A673 (cell line): ENCODE data around the gene BUB1. TPM values are rescaled to one million over a fixed set of nuclear protein-coding genes. Genes with fewer than 3 reads are reported as not detected.

Experiments
- BruUV-seq: library from RNA; stranded (reverse); fragments of 400-500 nt; replicated peaks from 2 replicates; lab custom pipeline; 2021; lab: Mats Ljungman, UMichigan
- CTCF ChIA-PET: fragments of 300-600 bp; sonication (Branson Sonifier 250); formaldehyde crosslinking; loops from one replicate; lab custom pipeline; 2022; ENCODE audit warnings: antibody characterized with exemption; lab: Charles Lee
- POLR2A ChIA-PET: fragments of 300-600 bp; sonication (Branson Sonifier 250); formaldehyde crosslinking; loops from one replicate; lab custom pipeline; 2022; ENCODE audit warnings: antibody characterized with exemption; ENCODE audit not compliant: low non-redundant PET; lab: Charles Lee
- DNase-seq: peaks from one replicate; pipeline ENCODE4 v3.0.0-alpha.2; 2015; ENCODE audit warnings: low spot score
- H3K27ac ChIP-seq: fragments of 200-600 bp; sonication (generic); 2 replicates; pipeline ENCODE4 v1.5.1; 2016; ENCODE audit warnings: mixed run types, low read depth, mild to moderate bottlenecking, mixed read lengths, antibody characterized with exemption, low read length; ENCODE audit not compliant: poor library complexity, severe bottlenecking
- H3K27me3 ChIP-seq: fragments of 200-600 bp; sonication (generic); replicated peaks from 2 replicates; pipeline ENCODE4 v1.6.1; 2017; ENCODE audit warnings: mixed run types, low read depth, mild to moderate bottlenecking, mixed read lengths, antibody characterized with exemption, low read length; ENCODE audit not compliant: insufficient read depth, poor library complexity
- H3K36me3 ChIP-seq: fragments of 200-600 bp; sonication (generic); 2 replicates; pipeline ENCODE4 v1.6.1; 2016; ENCODE audit warnings: mixed run types, mild to moderate bottlenecking, mixed read lengths, antibody characterized with exemption, low read length; ENCODE audit not compliant: insufficient read depth, poor library complexity, severe bottlenecking
- H3K4me1 ChIP-seq: fragments of 200-600 bp; sonication (generic); 2 replicates; pipeline ENCODE4 v1.6.1; 2017; ENCODE audit warnings: mixed run types, mild to moderate bottlenecking, mixed read lengths, antibody characterized with exemption, low read length; ENCODE audit not compliant: insufficient read depth, poor library complexity, severe bottlenecking
- H3K4me3 ChIP-seq: fragments of 200-600 bp; sonication (generic); 2 replicates; pipeline ENCODE4 v1.5.1; 2016; ENCODE audit warnings: low read depth, mixed run types, mild to moderate bottlenecking, mixed read lengths, low read length; ENCODE audit not compliant: poor library complexity, severe bottlenecking
- H3K9me3 ChIP-seq: fragments of 200-600 bp; sonication (generic); 2 replicates; pipeline ENCODE4 v1.6.1; 2016; ENCODE audit warnings: mixed run types, low read depth, mild to moderate bottlenecking, mixed read lengths, antibody characterized with exemption, low read length; ENCODE audit not compliant: poor library complexity, severe bottlenecking
- EZH2 ChIP-seq: fragments of 200-600 bp; sonication (generic); IDR thresholded peaks from 2 replicates; pipeline ENCODE4 v1.6.1; 2017; ENCODE audit warnings: borderline replicate concordance, low read depth, mild to moderate bottlenecking, mixed read lengths, antibody characterized with exemption, low read length; ENCODE audit not compliant: poor library complexity, severe bottlenecking
- intact Hi-C: fragments of 100-400 bp; cut with micrococcal nuclease; formaldehyde crosslinking; loops from one replicate; pipeline ENCODE4 v1.10.0; 2022; ENCODE audit not compliant: unreplicated experiment
- total RNA-seq: library from RNA; stranded (reverse); gene quantifications from 2 replicates; pipeline ENCODE4 v1.2.3, GENCODE V29; 2021
- TF ChIP-seq, protein P1 (sequence below): fragments of 300-800, 200-600 bp; sonication (generic); conservative IDR thresholded peaks from 2 replicates; pipeline ENCODE4 v1.5.1; 2017; ENCODE audit warnings: low read depth, mild to moderate bottlenecking, antibody characterized with exemption, low read length, moderate library complexity, mixed read lengths

BUB1 gene
- total RNA-seq, 1 experiment from 2014 or later = 98.0 TPM

DNA sequence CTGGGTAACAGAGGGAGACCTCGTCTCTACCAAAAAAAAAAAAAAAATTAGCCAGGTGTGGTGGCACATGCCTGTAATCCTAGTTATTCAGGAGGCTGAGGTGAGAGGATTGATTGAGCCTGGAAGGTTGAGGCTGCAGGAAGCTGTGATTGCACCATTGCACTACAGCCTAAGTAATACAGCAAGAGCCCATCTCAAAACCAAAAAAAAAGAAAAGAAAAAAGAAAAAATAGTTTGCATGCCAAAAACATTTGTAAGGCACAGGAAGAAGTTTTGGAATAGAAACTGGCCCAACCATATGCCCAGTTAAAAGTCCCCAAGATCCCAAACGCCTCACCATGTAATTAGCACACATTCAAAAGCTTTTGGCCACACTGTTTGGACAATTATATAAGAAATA lies 41.1 kb upstream of the BUB1 start:
- Histone ChIP-seq H3K4me3 (no peak overlapping the region), H3K27ac (no peak overlapping the region), H3K36me3 (no peaks in the 10 kb centered on the region), H3K9me3 (no peaks in the 10 kb centered on the region), H3K4me1 (no peaks in the 10 kb centered on the region), H3K27me3 (peaks cover 27% of the 10 kb centered on the region)
- intact Hi-C loops = no loop called here
- no peak for DNase-seq
- CTCF ChIA-PET = interaction anchor here (0.6 kb wide), 1 partner anchor 8 kb away, joined by 3 read pairs; no protein-coding TSS in a partner anchor
- POLR2A ChIA-PET = no interaction called here
- TF ChIP-seq, protein P1, sequence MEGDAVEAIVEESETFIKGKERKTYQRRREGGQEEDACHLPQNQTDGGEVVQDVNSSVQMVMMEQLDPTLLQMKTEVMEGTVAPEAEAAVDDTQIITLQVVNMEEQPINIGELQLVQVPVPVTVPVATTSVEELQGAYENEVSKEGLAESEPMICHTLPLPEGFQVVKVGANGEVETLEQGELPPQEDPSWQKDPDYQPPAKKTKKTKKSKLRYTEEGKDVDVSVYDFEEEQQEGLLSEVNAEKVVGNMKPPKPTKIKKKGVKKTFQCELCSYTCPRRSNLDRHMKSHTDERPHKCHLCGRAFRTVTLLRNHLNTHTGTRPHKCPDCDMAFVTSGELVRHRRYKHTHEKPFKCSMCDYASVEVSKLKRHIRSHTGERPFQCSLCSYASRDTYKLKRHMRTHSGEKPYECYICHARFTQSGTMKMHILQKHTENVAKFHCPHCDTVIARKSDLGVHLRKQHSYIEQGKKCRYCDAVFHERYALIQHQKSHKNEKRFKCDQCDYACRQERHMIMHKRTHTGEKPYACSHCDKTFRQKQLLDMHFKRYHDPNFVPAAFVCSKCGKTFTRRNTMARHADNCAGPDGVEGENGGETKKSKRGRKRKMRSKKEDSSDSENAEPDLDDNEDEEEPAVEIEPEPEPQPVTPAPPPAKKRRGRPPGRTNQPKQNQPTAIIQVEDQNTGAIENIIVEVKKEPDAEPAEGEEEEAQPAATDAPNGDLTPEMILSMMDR = no peak
- TF ChIP-seq EZH2 = no peak
- no TSS peak for BruUV-seq

DNA sequence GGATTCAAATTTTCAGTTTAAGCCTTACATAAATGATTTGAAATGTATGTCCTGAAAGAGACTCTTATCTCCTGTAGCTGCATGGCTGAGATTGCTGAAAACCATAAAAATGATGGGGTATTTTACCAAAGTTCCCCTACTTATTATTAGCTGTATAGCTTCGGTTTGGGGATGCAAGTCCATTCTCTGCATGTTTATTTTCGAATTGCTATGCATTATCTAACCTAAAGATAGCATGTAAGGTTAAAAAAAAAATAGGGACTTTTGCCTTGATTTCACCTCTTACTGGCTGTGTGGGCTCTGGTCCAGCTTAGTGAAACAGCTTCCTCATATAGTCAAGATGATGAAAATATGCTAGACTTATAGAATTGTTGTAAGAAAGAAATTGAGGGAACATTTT lies 40.5 kb upstream of the BUB1 start:
- no peak for TF ChIP-seq EZH2
- TF ChIP-seq, protein P1 = no peak
- POLR2A ChIA-PET = no interaction called here
- Histone ChIP-seq H3K4me3 (no peak overlapping the region), H3K36me3 (no peaks in the 10 kb centered on the region), H3K4me1 (no peaks in the 10 kb centered on the region), H3K27ac (no peak overlapping the region), H3K9me3 (no peaks in the 10 kb centered on the region), H3K27me3 (peaks cover 27% of the 10 kb centered on the region)
- intact Hi-C loops = no loop called here
- CTCF ChIA-PET = no interaction called here
- no peak for DNase-seq
- BruUV-seq = no TSS peak

GRCh38 chr2:110717734-110718133 lies 39.9 kb upstream of the BUB1 start:
- H3K4me1 ChIP-seq = no peaks in the 10 kb centered on the region
- H3K4me3 ChIP-seq = no peak overlapping the region
- intact Hi-C loops = no loop called here
- no TSS peak for BruUV-seq
- DNase-seq = no peak
- no peak overlapping the region for H3K27ac ChIP-seq
- TF ChIP-seq, protein P1 = no peak
- no peak for TF ChIP-seq EZH2
- ChIA-PET POLR2A (no interaction called here), CTCF (no interaction called here)
- H3K27me3 ChIP-seq = peaks cover 23% of the 10 kb centered on the region
- H3K9me3 ChIP-seq = no peaks in the 10 kb centered on the region
- H3K36me3 ChIP-seq = no peaks in the 10 kb centered on the region
